B cell (primary cell): ENCODE data around the gene GOLGA8M. TPM values are rescaled to one million over a fixed set of nuclear protein-coding genes. Genes with fewer than 3 reads are reported as not detected.
"Not testable (repeated sequence)": the region's sequence is repeated elsewhere in the genome, so short reads cannot be mapped to it uniquely, and the experiment has no call there.

Source experiments
- ATAC-seq: fragments of 200-7000 bp; cut with Tn5 transposase; one replicate; pipeline ENCODE4 v1.10.0; 2021; ENCODE audit warnings: low read depth, mild to moderate bottlenecking, moderate number of reproducible peaks, moderate library complexity
- CTCF ChIA-PET: fragments of 350-600 bp; sonication (Branson Sonifier 250); formaldehyde crosslinking; loops from one replicate; lab custom pipeline; 2021; ENCODE audit warnings: antibody characterized with exemption, inconsistent platforms; lab: Charles Lee
- POLR2A ChIA-PET: fragments of 350-600 bp; sonication (Branson Sonifier 250); formaldehyde crosslinking; loops from one replicate; lab custom pipeline; 2021; ENCODE audit warnings: antibody characterized with exemption; lab: Charles Lee
- DNase-seq: peaks from one replicate; pipeline ENCODE4 v3.0.0; 2013
- H2AFZ ChIP-seq: 2 replicates; pipeline ENCODE4 v1.6.1; 2012; ENCODE audit warnings: mild to moderate bottlenecking, low read depth, low read length; ENCODE audit not compliant: insufficient read depth, poor library complexity, severe bottlenecking
- H3K27ac ChIP-seq, 2 donors: 1 replicate in 1 of 2; 2 replicates in 1 of 2; pipeline ENCODE4 v1.5.1; 2012 to 2013; ENCODE audit warnings: low read length in 2 of 2, mild to moderate bottlenecking in 2 of 2, moderate library complexity in 1 of 2
- H3K27me3 ChIP-seq, 4 experiments: fragments of 200-600 bp in 1 of 4; sonication (generic) in 1 of 4; replicated peaks in 1 of 4; 1 replicate in 2 of 4; 2 replicates in 2 of 4; pipeline versions ENCODE4 v1.6.1 to v1.7.0; 2013 to 2016; ENCODE audit warnings: low read length in 3 of 4, mild to moderate bottlenecking in 2 of 4, mixed read lengths in 1 of 4, moderate library complexity in 1 of 4; ENCODE audit not compliant: insufficient read depth in 4 of 4, control insufficient read depth in 3 of 4; ENCODE audit errors: control extremely low read depth in 1 of 4
- H3K36me3 ChIP-seq, 2 experiments: replicated peaks in 1 of 2; 1 replicate in 1 of 2; 2 replicates in 1 of 2; pipeline versions ENCODE4 v1.6.1 to v1.7.1; 2013; ENCODE audit warnings: low read length in 1 of 2; ENCODE audit not compliant: insufficient read depth in 2 of 2, control insufficient read depth in 1 of 2; ENCODE audit errors: control extremely low read depth in 1 of 2, extremely low read depth in 1 of 2
- H3K4me1 ChIP-seq, 2 donors: fragments of 200-600 bp in 1 of 2; sonication (generic) in 1 of 2; 1 replicate in 1 of 2; 2 replicates in 1 of 2; pipeline versions ENCODE4 v1.5.1 to v1.6.1; 2013 to 2017; ENCODE audit warnings: low read length in 2 of 2; ENCODE audit not compliant: control insufficient read depth in 2 of 2, insufficient read depth in 2 of 2
- H3K4me2 ChIP-seq: replicated peaks from 2 replicates; pipeline ENCODE3; 2012; ENCODE audit warnings: mild to moderate bottlenecking, low read depth, low read length; ENCODE audit not compliant: poor library complexity, severe bottlenecking
- H3K4me3 ChIP-seq, 5 experiments: fragments of 200-600 bp in 1 of 5; sonication (generic) in 1 of 5; 1 replicate in 3 of 5; 2 replicates in 2 of 5; pipeline versions ENCODE4 v1.5.1 to v1.7.0; 2011 to 2016; ENCODE audit warnings: low read length in 4 of 5, mild to moderate bottlenecking in 4 of 5, low read depth in 2 of 5, control low read depth in 1 of 5, moderate library complexity in 1 of 5; ENCODE audit not compliant: insufficient read depth in 1 of 5; ENCODE audit errors: control extremely low read depth in 1 of 5, extremely low read depth in 1 of 5
- H3K79me2 ChIP-seq: fragments of 200-600 bp; sonication (generic); one replicate; pipeline ENCODE4 v1.6.0; 2016; ENCODE audit warnings: low read length; ENCODE audit not compliant: control insufficient read depth, insufficient read depth
- H3K9ac ChIP-seq: fragments of 200-600 bp; sonication (generic); 2 replicates; pipeline ENCODE4 v1.6.1; 2017; ENCODE audit warnings: mild to moderate bottlenecking, low read length, moderate library complexity
- H3K9me3 ChIP-seq, 3 donors: one replicate each; pipeline versions ENCODE4 v1.6.1 to v1.7.1; 2013; ENCODE audit warnings: low read length in 2 of 3; ENCODE audit not compliant: control insufficient read depth in 2 of 3, insufficient read depth in 1 of 3; ENCODE audit errors: control extremely low read depth in 1 of 3
- H4K20me1 ChIP-seq: 2 replicates; pipeline ENCODE4 v1.6.0; 2012; ENCODE audit warnings: mild to moderate bottlenecking, low read length; ENCODE audit not compliant: insufficient read depth, control insufficient read depth, poor library complexity, severe bottlenecking
- H3K27ac Mint-ChIP-seq: one replicate; pipeline ENCODE4 v1.8.0; 2021; ENCODE audit warnings: mixed read lengths
- H3K27me3 Mint-ChIP-seq: one replicate; pipeline ENCODE4 v1.8.0; 2021; ENCODE audit warnings: mixed read lengths
- H3K4me1 Mint-ChIP-seq: one replicate; pipeline ENCODE4 v1.8.0; 2021; ENCODE audit warnings: mixed read lengths
- H3K4me3 Mint-ChIP-seq: one replicate; pipeline ENCODE4 v1.8.0; 2021; ENCODE audit warnings: mixed read lengths
- H3K9me3 Mint-ChIP-seq: one replicate; pipeline ENCODE4 v1.8.0; 2022; ENCODE audit warnings: mixed read lengths; ENCODE audit not compliant: insufficient read depth
- WGBS: methylation state at CpG from one replicate; pipeline ENCODE4 v1.1.5; 2013; ENCODE audit warnings: missing lambda C conversion rate; ENCODE audit not compliant: insufficient coverage; 5-methylcytosine and 5-hydroxymethylcytosine counted together
- intact Hi-C: fragments of 100-400 bp; cut with micrococcal nuclease; formaldehyde crosslinking; loops from one replicate; pipeline ENCODE4 v1.10.0; 2022
- polyA plus RNA-seq: library from polyadenylated mRNA; depleted of rRNA; stranded (reverse); fragments of >200 nt; gene quantifications from 2 replicates; pipeline ENCODE4 v1.2.3, GENCODE V29; 2012
- total RNA-seq, 2 donors: library from RNA; stranded (reverse); fragments of 120-200 nt in 1 of 2; gene quantifications; 1 replicate in 1 of 2; 2 replicates in 1 of 2; pipeline versions ENCODE4 v1.2.3 to v1.2.4, GENCODE V29; 2013 to 2022

Gene GOLGA8M
- total and polyA plus RNA-seq, 2 donors (not counting 1 experiment from before 2014, with no cell fraction given): 0.28 to 1.3 TPM

DNA sequence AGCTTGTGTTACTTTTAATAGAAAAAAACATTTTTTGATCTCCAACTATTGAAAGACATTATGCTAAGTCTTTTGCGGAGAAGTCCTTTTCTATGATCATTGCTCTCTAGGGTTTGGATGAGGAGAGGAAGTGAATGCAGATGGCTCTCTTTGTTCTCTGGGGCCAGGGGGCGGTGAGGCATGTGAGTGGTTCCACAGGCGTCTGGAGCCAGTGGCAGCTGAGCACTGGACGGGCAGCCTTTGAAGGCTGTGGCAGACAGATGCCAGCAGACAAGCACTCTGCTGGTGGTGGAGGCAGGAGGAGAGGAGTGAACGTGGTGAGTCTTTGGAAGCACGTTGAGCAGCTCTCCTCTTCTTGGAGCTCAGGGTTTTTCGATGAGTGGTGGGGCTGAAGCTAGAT is 51.5 kb downstream of the GOLGA8M start:
- H3K27ac Mint-ChIP-seq, CTCF ChIA-PET, H4K20me1 ChIP-seq, H3K4me1 ChIP-seq, H3K4me3 Mint-ChIP-seq, H3K9ac ChIP-seq, ATAC-seq, H3K79me2 ChIP-seq, intact Hi-C loops, H3K27me3 ChIP-seq, H3K9me3 Mint-ChIP-seq, H2AFZ ChIP-seq, H3K4me1 Mint-ChIP-seq, DNase-seq, POLR2A ChIA-PET, H3K36me3 ChIP-seq, H3K4me2 ChIP-seq, H3K9me3 ChIP-seq, H3K27me3 Mint-ChIP-seq, H3K27ac ChIP-seq, H3K4me3 ChIP-seq: not testable (repeated sequence)
- WGBS: no CpG with 5 or more reads among the region's 7 CpGs

DNA sequence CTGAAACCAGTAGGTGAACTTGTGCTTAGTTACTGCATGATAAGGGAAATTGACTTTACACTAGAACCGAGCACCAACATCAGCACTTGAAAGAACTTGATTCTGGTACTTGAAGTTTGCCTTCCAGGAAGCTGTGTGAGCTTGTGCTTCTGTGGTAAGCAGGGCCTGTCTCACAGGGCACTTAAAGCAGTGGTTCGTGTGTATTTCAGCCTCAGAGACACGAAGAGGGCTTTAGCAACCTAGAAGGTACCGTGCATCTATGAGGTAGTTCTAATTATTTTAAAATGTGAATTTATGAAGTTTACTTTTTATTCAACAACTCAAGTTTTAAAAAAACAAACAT is 56.2 kb downstream of the GOLGA8M start:
- DNase-seq, ATAC-seq, H3K27me3 ChIP-seq, H3K4me1 ChIP-seq, H3K4me2 ChIP-seq, H3K27ac Mint-ChIP-seq, H3K9ac ChIP-seq, H3K27ac ChIP-seq, H3K9me3 Mint-ChIP-seq, H3K4me3 ChIP-seq, H3K79me2 ChIP-seq, H3K9me3 ChIP-seq, H3K4me1 Mint-ChIP-seq, CTCF ChIA-PET, H3K27me3 Mint-ChIP-seq, H4K20me1 ChIP-seq, POLR2A ChIA-PET, H2AFZ ChIP-seq, H3K36me3 ChIP-seq, intact Hi-C loops, H3K4me3 Mint-ChIP-seq: not testable (repeated sequence)
- WGBS: no CpG with 5 or more reads among the region's 4 CpGs

DNA sequence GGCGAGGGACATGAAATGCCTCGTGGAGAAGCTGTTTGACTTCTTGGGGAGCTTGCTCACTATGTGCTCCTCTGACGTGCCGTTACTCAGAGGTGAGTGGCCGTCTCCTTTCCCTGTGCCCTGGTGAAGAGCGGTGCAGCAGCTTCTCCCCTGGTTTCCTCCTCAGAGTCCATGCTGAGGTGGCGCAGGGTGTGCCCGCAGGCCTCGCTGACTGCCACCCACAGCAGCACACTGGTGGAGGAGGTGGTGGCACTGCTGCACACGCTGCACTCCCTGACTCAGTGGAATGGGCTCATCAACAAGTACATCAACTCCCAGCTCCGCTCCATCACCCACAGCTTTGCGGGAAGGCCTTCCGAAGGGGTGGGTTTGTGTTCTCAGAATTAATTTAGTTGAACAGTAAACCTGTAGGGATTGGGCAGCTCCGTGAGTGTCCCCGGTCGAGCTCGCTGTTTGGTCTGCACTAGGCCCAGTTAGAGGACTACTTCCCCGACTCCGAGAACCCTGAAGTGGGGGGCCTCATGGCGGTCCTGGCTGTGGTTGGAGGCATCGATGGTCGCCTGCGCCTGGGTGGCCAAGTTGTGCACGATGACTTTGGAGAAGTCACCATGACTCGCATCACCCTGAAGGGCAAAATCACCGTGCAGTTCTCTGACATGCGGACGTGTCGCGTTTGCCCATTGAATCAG is 56.7 kb downstream of the GOLGA8M start:
- H2AFZ ChIP-seq, H3K36me3 ChIP-seq, H3K9me3 Mint-ChIP-seq, ATAC-seq, H3K27me3 Mint-ChIP-seq, H3K4me2 ChIP-seq, H3K9me3 ChIP-seq, H3K27ac ChIP-seq, DNase-seq, H3K4me3 Mint-ChIP-seq, H3K4me3 ChIP-seq, H3K4me1 Mint-ChIP-seq, intact Hi-C loops, H3K79me2 ChIP-seq, H3K27ac Mint-ChIP-seq, H3K4me1 ChIP-seq, H3K27me3 ChIP-seq, H4K20me1 ChIP-seq, H3K9ac ChIP-seq, CTCF ChIA-PET, POLR2A ChIA-PET: not testable (repeated sequence)
- 100% methylated on average over 8 of the region's 30 CpGs for WGBS

DNA sequence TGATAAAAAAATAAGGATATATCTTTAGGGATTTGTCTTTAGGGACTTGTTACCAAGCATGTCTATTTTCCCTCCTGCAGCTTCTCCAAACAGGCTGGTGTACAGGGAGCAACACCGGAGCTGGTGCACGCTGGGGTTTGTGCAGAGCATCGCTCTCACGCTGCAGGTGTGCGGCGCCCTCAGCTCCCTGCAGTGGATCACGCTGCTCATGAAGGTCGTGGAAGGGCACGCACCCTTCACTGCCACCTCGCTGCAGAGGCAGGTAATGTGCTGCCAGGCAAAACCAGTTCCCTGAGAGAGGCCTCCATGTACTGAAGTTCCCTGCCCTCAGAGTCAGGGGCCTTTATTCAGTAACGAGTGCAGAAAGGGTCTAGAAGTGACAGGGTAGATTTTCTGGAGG is 58.0 kb downstream of the GOLGA8M start:
- H3K4me3 ChIP-seq, H3K27me3 Mint-ChIP-seq, H3K27me3 ChIP-seq, H3K79me2 ChIP-seq, H3K4me1 Mint-ChIP-seq, H2AFZ ChIP-seq, ATAC-seq, intact Hi-C loops, H3K4me2 ChIP-seq, H3K4me1 ChIP-seq, H3K4me3 Mint-ChIP-seq, H4K20me1 ChIP-seq, H3K27ac Mint-ChIP-seq, H3K27ac ChIP-seq, DNase-seq, POLR2A ChIA-PET, H3K9me3 Mint-ChIP-seq, CTCF ChIA-PET, H3K9ac ChIP-seq, H3K36me3 ChIP-seq, H3K9me3 ChIP-seq: not testable (repeated sequence)
- no CpG with 5 or more reads among the region's 11 CpGs for WGBS
